WTC11 (cell line): ENCODE results near the gene TADA2A. TPM values are rescaled to one million over a fixed set of nuclear protein-coding genes. Genes with fewer than 3 reads are reported as not detected.

Experiments used
- ATAC-seq: fragments of 200-7000 bp; cut with Tn5 transposase; 2 replicates; pipeline ENCODE4 v1.10.0; 2021; ENCODE audit warnings: mild to moderate bottlenecking, moderate library complexity
- CTCF ChIA-PET: fragments of 300-600 bp; sonication (Branson Sonifier 250); formaldehyde crosslinking; loops from one replicate; lab custom pipeline; 2021; ENCODE audit warnings: antibody characterized with exemption; lab: Charles Lee
- POLR2A ChIA-PET: fragments of 350-600 bp; sonication (Branson Sonifier 250); formaldehyde crosslinking; loops from one replicate; lab custom pipeline; 2021; ENCODE audit warnings: antibody characterized with exemption; lab: Charles Lee
- DNase-seq: peaks from one replicate; pipeline ENCODE4 v3.0.0; 2021; ENCODE audit warnings: low spot score
- H3K27ac Mint-ChIP-seq: 2 replicates; pipeline ENCODE4 v1.8.0; 2021; ENCODE audit warnings: mixed read lengths
- H3K27me3 Mint-ChIP-seq: 2 replicates; pipeline ENCODE4 v1.8.0; 2021; ENCODE audit warnings: low read depth, mild to moderate bottlenecking, moderate library complexity, mixed read lengths
- H3K36me3 Mint-ChIP-seq: 2 replicates; pipeline ENCODE4 v1.8.0; 2021; ENCODE audit warnings: mixed read lengths
- H3K4me1 Mint-ChIP-seq: 2 replicates; pipeline ENCODE4 v1.8.0; 2022; ENCODE audit warnings: mixed read lengths
- H3K4me3 Mint-ChIP-seq: 2 replicates; pipeline ENCODE4 v1.8.0; 2021; ENCODE audit warnings: mild to moderate bottlenecking, moderate library complexity, mixed read lengths
- H3K9me3 Mint-ChIP-seq: 2 replicates; pipeline ENCODE4 v1.8.0; 2021; ENCODE audit warnings: mixed read lengths
- ARID4B ChIP-seq: sonication (generic); formaldehyde crosslinking; IDR thresholded peaks from 2 replicates; pipeline ENCODE4 v1.8.0; 2023; ENCODE audit warnings: missing genetic modification reagents, mild to moderate bottlenecking, borderline replicate concordance
- ATF2 ChIP-seq: sonication (generic); formaldehyde crosslinking; IDR thresholded peaks from 2 replicates; pipeline ENCODE4 v1.8.1; 2022; ENCODE audit warnings: low read depth, missing genetic modification reagents, borderline replicate concordance
- ATF6 ChIP-seq: sonication (generic); formaldehyde crosslinking; IDR thresholded peaks from 2 replicates; pipeline ENCODE4 v1.8.1; 2023; ENCODE audit warnings: mild to moderate bottlenecking, missing genetic modification reagents
- CDX4 ChIP-seq: fragments of 250-450 bp; sonication (Bioruptor Pico); IDR thresholded peaks from 2 replicates; pipeline ENCODE4 v1.9.0; 2021; ENCODE audit warnings: moderate library complexity, mild to moderate bottlenecking, inconsistent platforms, borderline replicate concordance
- FOXJ3 ChIP-seq: sonication (generic); formaldehyde crosslinking; IDR thresholded peaks from 2 replicates; pipeline ENCODE4 v1.9.0; 2021; ENCODE audit warnings: missing genetic modification reagents, mild to moderate bottlenecking, borderline replicate concordance
- GTF2I ChIP-seq: fragments of 250-450 bp; sonication (Bioruptor Pico); conservative IDR thresholded peaks from 2 replicates; pipeline ENCODE4 v1.4.0; 2021; ENCODE audit warnings: mild to moderate bottlenecking
- IRF1 ChIP-seq: sonication (generic); formaldehyde crosslinking; IDR thresholded peaks from 2 replicates; pipeline ENCODE4 v1.8.0; 2023; ENCODE audit warnings: missing genetic modification reagents
- JUN ChIP-seq: sonication (generic); formaldehyde crosslinking; IDR thresholded peaks from 2 replicates; pipeline ENCODE4 v1.8.0; 2023; ENCODE audit warnings: mild to moderate bottlenecking, missing genetic modification reagents
- MYBL2 ChIP-seq: sonication (generic); formaldehyde crosslinking; IDR thresholded peaks from 2 replicates; pipeline ENCODE4 v1.8.1; 2023; ENCODE audit warnings: mild to moderate bottlenecking, moderate library complexity, missing genetic modification reagents
- NFATC4 ChIP-seq: fragments of 250-450 bp; sonication (Bioruptor Pico); IDR thresholded peaks from 2 replicates; pipeline ENCODE4 v1.9.0; 2021; ENCODE audit warnings: mild to moderate bottlenecking
- OVOL2 ChIP-seq: fragments of 250-450 bp; sonication (Bioruptor Pico); IDR thresholded peaks from 2 replicates; pipeline ENCODE4 v1.9.0; 2021; ENCODE audit warnings: mild to moderate bottlenecking, borderline replicate concordance
- RELA ChIP-seq: sonication (generic); formaldehyde crosslinking; IDR thresholded peaks from 2 replicates; pipeline ENCODE4 v1.8.1; 2022; ENCODE audit warnings: missing genetic modification reagents, mild to moderate bottlenecking, borderline replicate concordance
- SP1 ChIP-seq: sonication (generic); formaldehyde crosslinking; conservative IDR thresholded peaks from 2 replicates; pipeline ENCODE4 v1.8.1; 2022; ENCODE audit warnings: missing genetic modification reagents
- ZBTB43 ChIP-seq: sonication (generic); formaldehyde crosslinking; IDR thresholded peaks from 2 replicates; pipeline ENCODE4 v1.8.1; 2023; ENCODE audit warnings: mild to moderate bottlenecking, missing genetic modification reagents
- ZNF121 ChIP-seq: sonication (generic); formaldehyde crosslinking; IDR thresholded peaks from 2 replicates; pipeline ENCODE4 v1.8.0; 2023; ENCODE audit warnings: missing genetic modification reagents
- ZNF138 ChIP-seq: sonication (generic); formaldehyde crosslinking; conservative IDR thresholded peaks from 2 replicates; pipeline ENCODE4 v1.8.1; 2022; ENCODE audit warnings: mild to moderate bottlenecking, moderate library complexity, missing genetic modification reagents
- ZNF263 ChIP-seq: sonication (generic); formaldehyde crosslinking; IDR thresholded peaks from 2 replicates; pipeline ENCODE4 v1.8.1; 2022; ENCODE audit warnings: low read depth, mild to moderate bottlenecking, moderate library complexity, missing genetic modification reagents
- ZNF281 ChIP-seq: sonication (generic); formaldehyde crosslinking; IDR thresholded peaks from 2 replicates; pipeline ENCODE4 v1.8.0; 2023; ENCODE audit warnings: mild to moderate bottlenecking, missing genetic modification reagents
- ZNF317 ChIP-seq: sonication (generic); formaldehyde crosslinking; IDR thresholded peaks from 2 replicates; pipeline ENCODE4 v1.8.1; 2023; ENCODE audit warnings: low read depth, mild to moderate bottlenecking, moderate library complexity, missing genetic modification reagents, borderline replicate concordance
- ZNF396 ChIP-seq: fragments of 250-450 bp; sonication (Bioruptor Pico); IDR thresholded peaks from 2 replicates; pipeline ENCODE4 v1.8.0; 2021; ENCODE audit warnings: mild to moderate bottlenecking, moderate library complexity, borderline replicate concordance
- total RNA-seq: library from RNA; stranded (reverse); gene quantifications from 3 replicates; pipeline ENCODE4 v1.2.3, GENCODE V29; 2021

The TADA2A gene
- total RNA-seq, 1 experiment from 2014 or later: 16.5 TPM

GRCh38 chr17:37430051-37430627 lies 23.5 kb downstream of the TADA2A start (continued):
- no peak for TF ChIP-seq ARID4B (CRISPR knock-in tag)
- TF ChIP-seq GTF2I (CRISPR knock-in tag): no peak
- no peak for TF ChIP-seq OVOL2
- no peak for TF ChIP-seq ZBTB43 (CRISPR knock-in tag)
- TF ChIP-seq SP1: no peak
- TF ChIP-seq RELA (CRISPR knock-in tag): no peak
- TF ChIP-seq IRF1 (CRISPR knock-in tag): no peak

- Mint-ChIP-seq H3K4me3 (no peak overlapping the region), H3K36me3 (peaks cover 17% of the 10 kb centered on the region), H3K27ac (no peak overlapping the region), H3K27me3 (no peaks in the 10 kb centered on the region), H3K9me3 (no peaks in the 10 kb centered on the region), H3K4me1 (no peaks in the 10 kb centered on the region)
- no peak for TF ChIP-seq ATF2 (CRISPR knock-in tag)
- TF ChIP-seq ZNF317 (CRISPR knock-in tag): no peak
- DNase-seq: no peak
- ATAC-seq: no peak
- ChIA-PET POLR2A (no interaction called here), CTCF (no interaction called here)
Observed at GRCh38 chr17:37432671-37433070, 26.0 kb downstream of the TADA2A start.

- CTCF ChIA-PET: interaction anchor here (0.6 to 1.9 kb wide), 24 partner anchors 8 to 333 kb away, joined by 3 to 13 read pairs (median 4); partner anchors contain the start of genes ACACA, SYNRG and TADA2A
- peaks cover 37% of the 10 kb centered on the region for H3K36me3 Mint-ChIP-seq
- peak overlapping the region; percentile 92 for H3K27ac Mint-ChIP-seq
- DNase-seq (no peak), ATAC-seq (peak; percentile 22; the same call in 1 of the 2 replicates)
- H3K4me3 Mint-ChIP-seq: no peak overlapping the region
- no peaks in the 10 kb centered on the region for H3K27me3 Mint-ChIP-seq
- POLR2A ChIA-PET: no interaction called here
- no peaks in the 10 kb centered on the region for H3K4me1 Mint-ChIP-seq
- H3K9me3 Mint-ChIP-seq: no peaks in the 10 kb centered on the region
- no peak for TF ChIP-seq ZNF263 (CRISPR knock-in tag)
- no peak for TF ChIP-seq JUN (CRISPR knock-in tag)
- TF ChIP-seq ZNF317 (CRISPR knock-in tag): no peak
- no peak for TF ChIP-seq NFATC4 (CRISPR knock-in tag)
- TF ChIP-seq CDX4 (CRISPR knock-in tag): no peak
- TF ChIP-seq MYBL2 (CRISPR knock-in tag): no peak
- no peak for TF ChIP-seq ZNF281 (CRISPR knock-in tag)
- no peak for TF ChIP-seq ZNF138 (CRISPR knock-in tag)
- TF ChIP-seq ZNF121 (CRISPR knock-in tag): no peak
- TF ChIP-seq FOXJ3 (CRISPR knock-in tag): no peak
- TF ChIP-seq ATF6: no peak
- TF ChIP-seq ZNF396 (CRISPR knock-in tag): no peak
Observed at GRCh38 chr17:37438141-37438540, 31.5 kb downstream of the TADA2A start.
